Activated CD4-positive, alpha-beta T cell treated with anti-CD3 and anti-CD28 coated beads for 36 hours (primary cell): Measurements from ENCODE around the gene KDM4F. TPM values are rescaled to one million over a fixed set of nuclear protein-coding genes. Genes with fewer than 3 reads are reported as not detected.
A peak's percentile ranks its signal among the peaks of the same experiment; 100 is the strongest.

Experiments used
- ATAC-seq: fragments of 200-7000 bp; cut with Tn5 transposase; one replicate; pipeline ENCODE4 v1.10.0; 2021; ENCODE audit warnings: mild to moderate bottlenecking, moderate library complexity
- CTCF ChIA-PET: fragments of 350-600 bp; sonication (Branson Sonifier 250); formaldehyde crosslinking; loops from one replicate; lab custom pipeline; 2021; ENCODE audit warnings: antibody characterized with exemption; lab: Charles Lee
- POLR2A ChIA-PET: fragments of 350-600 bp; sonication (Branson Sonifier 250); formaldehyde crosslinking; loops from one replicate; lab custom pipeline; 2021; ENCODE audit warnings: antibody characterized with exemption, inconsistent platforms; lab: Charles Lee
- DNase-seq: peaks from one replicate; pipeline ENCODE4 v3.0.0-alpha.2; 2020
- H3K27ac Mint-ChIP-seq: one replicate; pipeline ENCODE4 v1.8.0; 2021; ENCODE audit warnings: mixed read lengths
- H3K27me3 Mint-ChIP-seq: one replicate; pipeline ENCODE4 v1.8.0; 2021; ENCODE audit warnings: mixed read lengths
- H3K36me3 Mint-ChIP-seq: one replicate; pipeline ENCODE4 v1.8.0; 2021; ENCODE audit warnings: low read depth, mixed read lengths
- H3K4me1 Mint-ChIP-seq: one replicate; pipeline ENCODE4 v1.8.0; 2021; ENCODE audit warnings: mixed read lengths
- H3K4me3 Mint-ChIP-seq: one replicate; pipeline ENCODE4 v1.8.0; 2021; ENCODE audit warnings: mild to moderate bottlenecking, moderate library complexity, mixed read lengths
- H3K9me3 Mint-ChIP-seq: one replicate; pipeline ENCODE4 v1.8.0; 2021; ENCODE audit warnings: low read depth, mixed read lengths
- intact Hi-C, 2 experiments: fragments of 100-400 bp; cut with DNase I in 1 of 2; cut with micrococcal nuclease in 1 of 2; formaldehyde crosslinking; loops; one replicate each; pipeline versions ENCODE4 v1.14.2 to v1.15.1; 2022 to 2024; cut with DNase I, micrococcal nuclease
- total RNA-seq, 2 experiments: library from RNA; stranded (reverse); gene quantifications; one replicate each; pipeline ENCODE4 v1.2.3, GENCODE V29; 2021

The KDM4F gene
- total RNA-seq, 2 experiments from 2014 or later: not detected

- peak within 1 kb of the TSS; percentile 84 for H3K4me3 Mint-ChIP-seq
- CTCF ChIA-PET: interaction anchor here (0.8 to 6.8 kb wide), 4 partner anchors 7 to 30 kb away, joined by 3 to 125 read pairs (median 23); partner anchors contain the start of gene SRSF8
- H3K36me3 Mint-ChIP-seq: peaks cover 4% of the 10 kb centered on the region
- intact Hi-C loops: loop anchor here (1.0 to 10.0 kb wide), 9 partner anchors 21 to 965 kb away; partner anchors contain the start of genes CWC15 (in 2 of the 2), KDM4D (in 2 of the 2), FAM76B (in 1 of the 2) and PANX1 (in 1 of the 2)
- DNase-seq (peak; percentile 91), ATAC-seq (peak; percentile 91)
- peak within 1 kb of the TSS; percentile 96 for H3K27ac Mint-ChIP-seq
- peaks cover 61% of the 10 kb centered on the region for H3K4me1 Mint-ChIP-seq
- POLR2A ChIA-PET: interaction anchor here (1.1 to 2.4 kb wide), 3 partner anchors 17 to 143 kb away, joined by 3 to 9 read pairs (median 3); no protein-coding TSS in a partner anchor
- H3K9me3 Mint-ChIP-seq: no peaks in the 10 kb centered on the region
- no peaks in the 10 kb centered on the region for H3K27me3 Mint-ChIP-seq
Observed at GRCh38 chr11:95089620-95090542, 40.7 kb downstream of the KDM4F start, which contains the start of gene ENDOD1. Gene ENDOD1 (plus strand): TSS chr11:95089846. CDS start chr11:95089928, 82 bp downstream.

DNA sequence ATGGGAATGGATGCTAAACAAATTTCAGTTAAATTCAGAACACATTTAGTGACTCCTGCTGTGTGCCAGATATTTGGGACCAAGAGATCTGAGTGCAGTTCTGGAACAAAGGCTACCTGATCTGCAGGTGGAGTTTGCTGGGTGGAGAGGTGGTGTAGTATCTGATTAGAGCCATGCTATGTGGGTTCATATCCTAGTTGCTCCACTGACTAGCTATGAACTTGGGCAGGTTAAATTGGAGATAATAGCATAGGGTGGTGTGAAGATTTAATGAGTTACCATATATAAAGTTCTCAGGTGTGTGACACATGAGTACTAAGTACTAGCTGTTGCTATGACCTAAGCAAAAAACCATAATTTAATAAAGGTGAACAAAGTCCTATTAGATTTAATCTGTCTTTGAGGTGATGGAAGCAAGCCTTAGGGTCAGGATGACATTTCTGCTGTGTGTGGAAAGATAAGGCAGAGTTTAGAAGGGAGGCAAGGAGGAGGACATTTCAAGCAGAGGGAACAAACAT lies 42.5 kb downstream of the KDM4F start:
- peak overlapping the region; percentile 84 for H3K4me3 Mint-ChIP-seq
- ATAC-seq: no peak
- peaks cover 4% of the 10 kb centered on the region for H3K36me3 Mint-ChIP-seq
- peaks cover 63% of the 10 kb centered on the region for H3K4me1 Mint-ChIP-seq
- H3K27me3 Mint-ChIP-seq: no peaks in the 10 kb centered on the region
- intact Hi-C loops: loop anchor here (2.0 to 5.0 kb wide), 2 partner anchors 59 to 611 kb away; no protein-coding TSS in a partner anchor
- ChIA-PET POLR2A (interaction anchor here (0.6 kb wide), 1 partner anchor 24 kb away, joined by 3 read pairs; no protein-coding TSS in a partner anchor), CTCF (interaction anchor here (0.7 to 6.8 kb wide), 11 partner anchors 9 to 676 kb away, joined by 3 to 125 read pairs (median 3); partner anchors contain the start of genes SESN3 and SRSF8)
- H3K27ac Mint-ChIP-seq: no peak overlapping the region
- H3K9me3 Mint-ChIP-seq: no peaks in the 10 kb centered on the region
- no peak for DNase-seq

GRCh38 chr11:95092549-95093324 lies 43.5 kb downstream of the KDM4F start:
- peaks cover 4% of the 10 kb centered on the region for H3K36me3 Mint-ChIP-seq
- no peak overlapping the region for H3K4me3 Mint-ChIP-seq
- H3K27me3 Mint-ChIP-seq: no peaks in the 10 kb centered on the region
- DNase-seq (peak; percentile 63), ATAC-seq (peak; percentile 28)
- intact Hi-C loops: loop anchor here in 1 of 2 experiments (5.0 kb wide), 1 partner anchor 610 kb away; no protein-coding TSS in a partner anchor
- ChIA-PET CTCF (interaction anchor here (0.6 to 6.8 kb wide), 16 partner anchors 10 to 1332 kb away, joined by 3 to 125 read pairs (median 4); partner anchors contain the start of genes SESN3 and SRSF8), POLR2A (interaction anchor here (1.0 kb wide), 1 partner anchor 137 kb away, joined by 3 read pairs; no protein-coding TSS in a partner anchor)
- H3K4me1 Mint-ChIP-seq: peaks cover 71% of the 10 kb centered on the region
- H3K27ac Mint-ChIP-seq: peak overlapping the region; percentile 32
- no peaks in the 10 kb centered on the region for H3K9me3 Mint-ChIP-seq

DNA sequence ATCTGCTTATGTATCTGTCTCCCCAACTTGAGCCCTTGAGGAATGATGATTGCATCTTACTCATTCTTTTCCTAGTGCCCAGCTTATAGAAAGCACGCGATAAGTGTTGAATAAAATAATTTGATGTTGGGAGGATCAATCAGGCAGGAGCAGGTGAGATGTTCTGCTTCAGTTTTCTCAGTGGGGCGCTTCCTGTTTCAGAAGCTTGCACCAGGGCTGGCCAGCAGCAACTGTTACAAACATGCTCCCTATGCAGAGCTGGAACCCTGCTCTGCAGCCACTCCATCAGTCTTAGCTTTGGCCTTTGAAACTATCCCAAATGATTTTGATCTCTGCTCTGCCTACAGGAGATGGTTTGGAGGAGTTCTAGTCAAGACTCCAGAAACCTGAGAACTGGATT lies 44.3 kb downstream of the KDM4F start:
- no peaks in the 10 kb centered on the region for H3K27me3 Mint-ChIP-seq
- intact Hi-C loops: loop anchor here in 1 of 2 experiments (5.0 kb wide), 1 partner anchor 609 kb away; no protein-coding TSS in a partner anchor
- DNase-seq: no peak
- H3K4me1 Mint-ChIP-seq: peaks cover 70% of the 10 kb centered on the region
- peaks cover 4% of the 10 kb centered on the region for H3K36me3 Mint-ChIP-seq
- H3K9me3 Mint-ChIP-seq: no peaks in the 10 kb centered on the region
- ChIA-PET POLR2A (interaction anchor here (1.0 kb wide), 1 partner anchor 136 kb away, joined by 3 read pairs; no protein-coding TSS in a partner anchor), CTCF (interaction anchor here (0.6 to 6.8 kb wide), 10 partner anchors 10 to 1331 kb away, joined by 3 to 125 read pairs (median 4); partner anchors contain the start of gene SRSF8)
- H3K4me3 Mint-ChIP-seq: no peak overlapping the region
- H3K27ac Mint-ChIP-seq: no peak overlapping the region
- ATAC-seq: no peak

DNA sequence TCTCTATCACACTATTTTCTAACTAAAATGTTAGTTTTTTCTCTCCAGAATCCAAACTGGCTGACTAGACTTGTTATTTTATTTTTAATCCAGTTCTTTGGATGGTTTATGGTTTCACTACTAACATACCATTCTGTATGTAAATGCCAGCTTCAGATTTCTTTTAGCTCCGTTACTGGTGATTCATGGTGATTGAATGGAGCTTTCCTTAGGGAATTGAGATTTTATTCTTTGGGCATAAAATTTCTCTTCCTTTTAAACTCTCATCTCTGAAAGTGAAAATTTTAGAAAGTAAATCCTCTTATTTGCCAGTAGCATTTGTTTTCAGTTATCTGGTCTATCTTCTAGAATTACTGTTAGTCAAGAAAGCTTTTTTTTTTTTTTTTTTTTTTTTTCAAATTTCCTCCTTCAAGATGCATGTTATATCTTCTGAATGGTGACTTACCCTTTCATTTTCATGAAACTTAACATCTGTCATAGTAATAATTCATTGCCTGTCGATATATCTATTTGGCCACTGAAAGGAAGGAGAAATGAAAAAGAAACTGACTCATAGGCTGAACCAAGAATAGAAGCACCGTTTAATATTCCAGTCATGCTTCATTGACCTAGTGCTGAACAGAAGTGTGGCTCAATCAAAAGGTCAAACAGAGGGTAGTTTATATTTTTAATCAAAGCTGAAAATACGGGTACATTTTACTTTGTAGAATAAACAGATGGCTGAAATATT lies 46.8 kb downstream of the KDM4F start:
- H3K9me3 Mint-ChIP-seq: no peaks in the 10 kb centered on the region
- ChIA-PET POLR2A (interaction anchor here (0.7 kb wide), 1 partner anchor 606 kb away, joined by 7 read pairs; no protein-coding TSS in a partner anchor), CTCF (interaction anchor here (0.6 to 1.1 kb wide), 3 partner anchors 15 to 736 kb away, joined by 3 to 4 read pairs (median 3); partner anchors contain the start of gene SRSF8)
- peak; percentile 65 for ATAC-seq
- intact Hi-C loops: no loop called here
- peak overlapping the region; percentile 39 for H3K27ac Mint-ChIP-seq
- H3K36me3 Mint-ChIP-seq: peaks cover 4% of the 10 kb centered on the region
- H3K27me3 Mint-ChIP-seq: no peaks in the 10 kb centered on the region
- DNase-seq: no peak
- H3K4me3 Mint-ChIP-seq: no peak overlapping the region
- peaks cover 58% of the 10 kb centered on the region for H3K4me1 Mint-ChIP-seq

GRCh38 chr11:95097209-95097608 lies 48.0 kb downstream of the KDM4F start:
- Mint-ChIP-seq H3K9me3 (no peaks in the 10 kb centered on the region), H3K4me3 (no peak overlapping the region), H3K36me3 (peaks cover 4% of the 10 kb centered on the region), H3K27me3 (no peaks in the 10 kb centered on the region), H3K4me1 (peaks cover 46% of the 10 kb centered on the region), H3K27ac (no peak overlapping the region)
- ChIA-PET CTCF (interaction anchor here (0.6 to 0.9 kb wide), 4 partner anchors 9 to 48 kb away, joined by 3 to 5 read pairs (median 3); no protein-coding TSS in a partner anchor), POLR2A (interaction anchor here (0.6 to 0.7 kb wide), 2 partner anchors 12 to 156 kb away, joined by 3 to 5 read pairs; no protein-coding TSS in a partner anchor)
- DNase-seq: no peak
- intact Hi-C loops: no loop called here
- ATAC-seq: no peak

GRCh38 chr11:95098826-95099225 lies 49.6 kb downstream of the KDM4F start:
- POLR2A ChIA-PET: no interaction called here
- ATAC-seq: no peak

DNA sequence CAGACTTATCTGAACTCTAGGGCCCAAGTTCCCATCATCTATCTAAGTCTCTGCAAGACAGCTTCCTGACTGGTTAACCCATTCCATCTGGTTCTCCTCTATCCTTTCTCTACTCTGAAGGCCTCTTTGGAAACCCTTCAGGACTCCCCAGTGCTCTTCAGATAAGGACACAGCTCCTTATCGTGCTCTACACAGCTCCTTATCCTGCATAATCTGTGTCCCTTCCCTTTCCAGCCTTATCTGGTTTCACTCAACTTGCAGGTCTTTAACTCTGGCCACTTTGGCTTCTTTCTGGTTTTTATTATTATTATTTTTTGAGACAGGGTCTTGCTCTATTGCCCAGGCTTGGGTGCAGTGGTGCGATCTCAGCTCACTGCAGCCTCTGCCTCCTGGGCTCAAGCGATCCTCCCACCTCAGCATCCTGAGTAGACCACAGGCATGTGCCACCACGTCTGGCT lies 51.0 kb downstream of the KDM4F start:
- POLR2A ChIA-PET: no interaction called here

More at GRCh38 chr11:95098826-95099225, 49.6 kb downstream of the KDM4F start:
- Mint-ChIP-seq H3K27me3 (no peaks in the 10 kb centered on the region), H3K4me1 (peaks cover 33% of the 10 kb centered on the region), H3K9me3 (no peaks in the 10 kb centered on the region), H3K36me3 (no peaks in the 10 kb centered on the region), H3K4me3 (no peak overlapping the region), H3K27ac (no peak overlapping the region)
- intact Hi-C loops: no loop called here
- DNase-seq: no peak
- CTCF ChIA-PET: interaction anchor here (0.6 to 1.0 kb wide), 5 partner anchors 8 to 392 kb away, joined by 3 read pairs; partner anchors contain the start of gene SRSF8

More for the DNA sequence above, 51.0 kb downstream of the KDM4F start:
- Mint-ChIP-seq H3K27ac (no peak overlapping the region), H3K9me3 (no peaks in the 10 kb centered on the region), H3K36me3 (no peaks in the 10 kb centered on the region), H3K4me3 (no peak overlapping the region), H3K4me1 (peaks cover 22% of the 10 kb centered on the region), H3K27me3 (no peaks in the 10 kb centered on the region)
- CTCF ChIA-PET: no interaction called here
- intact Hi-C loops: no loop called here
- ATAC-seq (no peak), DNase-seq (no peak)
